ENCODE results near the gene POLA1.
"Not testable (repeated sequence)": the region's sequence is repeated elsewhere in the genome, so short reads cannot be mapped to it uniquely, and the experiment has no call there.

Gene POLA1

DNA sequence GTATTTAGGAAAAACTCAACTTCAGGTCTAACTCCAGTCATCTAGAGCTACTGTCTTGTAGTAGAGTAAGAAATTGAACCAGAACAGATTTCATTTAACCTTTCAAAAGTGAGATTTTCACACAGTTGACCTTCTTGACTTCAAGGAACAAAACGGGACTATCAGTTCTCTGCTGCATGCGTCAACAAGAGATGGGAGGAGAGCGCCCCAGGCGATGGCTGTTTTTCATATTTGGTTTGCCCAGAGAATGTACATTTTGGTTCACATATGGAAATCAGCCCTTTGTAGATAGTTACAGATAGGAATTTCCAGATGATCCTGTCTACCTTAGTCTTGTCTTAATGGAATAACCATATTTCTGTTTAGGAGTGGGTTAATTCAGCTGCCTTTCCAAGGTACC, 158.1 kb downstream of the POLA1 start:
- no peak for DNase-seq
- TF ChIP-seq GATA1 (IDR thresholded peaks at IDR 0.05; ENCODE audit: low read depth, low read length), result no peak
- no peak for TF ChIP-seq POLR2A (IDR thresholded peaks at IDR 0.05; ENCODE audit: low read length)

DNA sequence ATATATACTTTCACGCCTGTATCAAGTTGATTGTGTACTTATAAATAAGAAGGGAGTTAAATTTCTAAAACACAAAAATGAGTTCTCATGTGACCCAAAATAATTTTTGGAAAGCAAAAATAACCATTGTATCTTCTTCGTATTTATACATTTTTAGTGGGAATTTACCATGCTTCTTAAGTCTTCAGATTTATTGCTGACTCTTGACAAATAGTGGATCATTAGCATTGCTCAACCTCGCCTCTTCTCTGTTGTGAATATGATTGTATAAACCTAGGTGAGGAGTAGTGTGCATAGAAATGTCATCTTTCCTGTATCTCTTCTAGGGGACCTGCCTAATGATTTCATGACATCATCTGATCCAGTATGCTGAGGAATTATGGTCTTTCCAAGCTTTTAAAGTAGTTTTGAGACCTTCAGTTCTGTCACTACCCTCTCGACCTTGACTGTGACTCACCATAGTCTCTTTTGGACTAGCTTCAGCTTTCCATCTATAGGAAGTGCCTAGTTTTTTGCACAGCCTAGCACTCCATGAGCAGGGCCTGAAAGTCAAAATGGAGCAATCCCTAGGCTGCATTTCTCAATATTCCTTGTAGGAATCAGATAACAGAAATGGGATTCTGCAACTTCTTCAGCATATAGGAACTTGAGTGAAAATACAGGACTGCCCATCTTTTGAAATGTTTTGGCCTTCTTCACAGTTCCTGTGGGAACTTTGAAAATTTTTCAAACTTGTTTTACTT, 164.5 kb downstream of the POLA1 start:
- TF ChIP-seq POLR2A (IDR thresholded peaks at IDR 0.05; ENCODE audit: low read length), result no peak
- DNase-seq, result no peak

DNA sequence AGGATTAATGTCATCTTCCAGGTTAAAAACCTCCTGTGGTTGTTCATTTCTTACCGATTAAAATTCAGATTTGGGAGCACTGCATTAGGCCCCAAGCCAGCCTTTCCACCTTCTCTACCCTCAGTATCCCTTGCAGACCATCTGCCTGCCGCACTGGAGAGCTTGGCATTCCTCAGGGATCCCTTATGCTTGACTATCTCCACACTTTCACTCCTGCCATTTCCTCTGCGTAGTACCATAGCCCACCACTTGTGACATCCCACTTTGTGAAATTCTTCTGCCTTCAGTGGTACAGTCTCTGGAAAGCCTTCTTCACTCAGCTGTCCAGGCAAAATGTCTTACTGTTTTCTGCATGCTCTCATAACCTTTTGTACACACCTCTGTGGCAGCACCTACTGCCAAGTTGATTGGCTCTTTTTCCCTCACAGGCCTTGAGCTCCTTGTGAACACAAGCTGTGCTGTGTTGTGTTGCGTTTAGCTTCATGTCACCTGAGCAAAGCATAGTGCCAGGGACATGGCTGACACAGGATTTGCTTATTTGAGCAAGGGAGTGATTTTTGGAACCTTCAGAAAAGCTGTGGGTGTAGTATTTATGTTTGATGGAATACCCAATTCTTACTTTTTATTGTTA, 165.6 kb downstream of the POLA1 start:
- DNase-seq, result no peak
- TF ChIP-seq GATA1 (IDR thresholded peaks at IDR 0.05; ENCODE audit: low read depth, low read length) (no peak), POLR2A (IDR thresholded peaks at IDR 0.05; ENCODE audit: low read length) (no peak)

DNA sequence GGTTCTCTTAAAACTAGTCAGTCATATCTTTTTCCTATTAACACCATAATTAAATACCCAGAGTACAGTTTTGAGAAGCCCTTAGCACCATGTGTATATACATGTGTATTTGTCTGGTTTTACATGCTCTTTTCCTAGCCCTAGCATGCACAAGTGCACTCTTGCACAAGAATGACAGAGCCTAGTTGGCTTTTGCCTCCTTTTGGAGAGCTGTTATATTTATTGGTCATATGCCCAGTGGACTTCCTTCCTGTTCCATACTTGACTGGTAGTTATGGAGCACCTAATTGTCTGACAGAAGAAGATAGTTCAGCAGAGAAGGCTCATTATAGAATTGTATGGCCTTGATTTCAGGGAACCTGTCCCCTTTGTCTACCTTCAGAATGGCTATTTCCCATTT, 166.4 kb downstream of the POLA1 start:
- TF ChIP-seq GATA1 (IDR thresholded peaks at IDR 0.05; ENCODE audit: low read depth, low read length), result no peak
- no peak for TF ChIP-seq POLR2A (IDR thresholded peaks at IDR 0.05; ENCODE audit: low read length)
- DNase-seq, result no peak

DNA sequence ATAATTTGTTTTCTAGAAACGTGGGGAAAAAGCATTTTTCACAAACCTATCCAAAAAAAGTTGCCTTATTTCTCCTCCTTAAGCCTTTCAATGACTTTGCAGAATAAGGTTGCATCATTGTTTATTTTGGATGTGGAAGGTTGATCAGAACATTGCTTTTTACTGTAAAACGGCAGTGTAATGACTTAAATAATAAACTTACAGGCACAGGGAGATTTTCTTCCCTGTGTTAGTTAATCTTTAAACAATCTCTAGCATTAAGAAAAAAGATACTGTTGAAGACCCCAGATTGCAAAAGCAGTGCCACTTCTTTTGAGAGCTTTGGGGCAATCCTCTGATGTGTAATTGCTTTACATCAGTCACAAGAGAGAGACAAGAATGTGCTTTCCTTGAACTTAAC, 168.6 kb downstream of the POLA1 start:
- DNase-seq, result peak in 1 of 2 experiments; percentile 27
- TF ChIP-seq POLR2A (IDR thresholded peaks at IDR 0.05; ENCODE audit: low read length) (no peak), GATA1 (IDR thresholded peaks at IDR 0.05; ENCODE audit: low read depth, low read length) (no peak)

DNA sequence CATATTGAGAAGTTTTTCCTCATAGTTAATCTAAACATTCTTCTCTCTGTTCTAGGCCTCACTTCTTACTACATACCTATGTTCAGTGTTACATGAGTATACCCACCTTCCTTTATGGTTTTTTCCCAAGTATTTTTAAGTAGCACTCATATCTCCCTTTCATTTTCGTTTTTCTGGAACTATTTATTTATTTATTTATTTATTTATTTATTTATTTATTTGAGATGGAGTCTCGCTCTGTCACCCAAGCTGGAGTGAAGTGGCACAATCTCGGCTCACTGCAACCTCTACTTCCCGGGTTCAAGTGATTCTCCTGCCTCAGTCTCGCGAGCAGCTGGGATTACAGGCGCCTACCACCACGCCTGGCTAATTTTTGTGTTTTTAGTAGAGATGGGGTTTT, 170.1 kb downstream of the POLA1 start:
- not testable (repeated sequence) for DNase-seq

DNA sequence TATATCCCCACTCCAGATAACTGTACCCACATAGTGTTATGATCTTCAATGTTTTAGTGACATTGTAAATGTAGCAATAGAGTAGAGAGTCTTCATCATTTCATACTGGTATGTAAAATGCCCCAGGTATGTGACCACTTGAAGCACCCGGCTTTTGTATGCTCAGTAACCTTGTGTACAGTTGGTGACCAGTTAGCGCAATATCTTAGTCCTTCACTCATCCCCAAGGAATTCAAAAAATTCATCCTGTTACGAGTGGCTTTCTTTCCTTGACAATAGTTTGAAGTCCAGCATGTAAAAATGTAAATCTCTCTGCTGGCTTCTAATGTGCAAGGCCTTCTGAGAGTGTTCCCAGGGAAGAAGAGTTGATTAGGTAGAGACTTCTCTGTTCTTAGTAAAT, 176.4 kb downstream of the POLA1 start:
- TF ChIP-seq POLR2A (IDR thresholded peaks at IDR 0.05; ENCODE audit: low read length), result no peak

DNA sequence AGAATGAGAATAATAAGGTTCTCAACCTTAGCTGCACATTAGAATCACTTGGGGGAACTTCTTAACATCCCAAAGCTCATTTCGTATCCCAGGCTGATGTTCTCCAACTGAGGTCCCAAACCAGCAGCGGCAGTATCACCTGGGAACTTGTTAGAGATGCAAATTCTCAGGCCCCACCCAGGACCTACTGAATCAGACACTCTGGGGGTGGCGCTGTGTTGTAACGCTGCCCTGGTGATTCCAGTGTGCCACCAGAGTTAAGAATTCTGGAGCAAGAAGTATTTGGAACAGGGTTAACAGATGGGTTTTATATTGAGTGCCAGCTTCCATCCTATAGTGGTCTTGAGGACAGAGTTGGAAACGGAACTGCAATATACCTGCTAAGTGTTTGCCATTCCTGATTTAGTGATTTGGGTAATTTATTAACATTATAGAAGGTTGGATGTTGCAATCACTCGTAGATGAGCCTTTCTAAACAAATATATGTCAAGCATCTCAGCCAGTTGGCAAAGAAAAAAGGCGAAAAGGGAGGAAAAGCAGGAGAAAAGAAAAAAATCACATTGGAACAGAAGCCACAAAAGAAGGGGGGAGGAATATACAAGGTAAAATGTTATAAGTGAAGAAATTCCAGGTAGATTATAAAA, 181.0 kb downstream of the POLA1 start:
- no peak for TF ChIP-seq POLR2A (IDR thresholded peaks at IDR 0.05; ENCODE audit: low read length)
- no peak for TF ChIP-seq GATA1 (IDR thresholded peaks at IDR 0.05; ENCODE audit: low read depth, low read length)
- no peak for DNase-seq

More for the DNA sequence above, 176.4 kb downstream of the POLA1 start:
- DNase-seq, result no peak

DNA sequence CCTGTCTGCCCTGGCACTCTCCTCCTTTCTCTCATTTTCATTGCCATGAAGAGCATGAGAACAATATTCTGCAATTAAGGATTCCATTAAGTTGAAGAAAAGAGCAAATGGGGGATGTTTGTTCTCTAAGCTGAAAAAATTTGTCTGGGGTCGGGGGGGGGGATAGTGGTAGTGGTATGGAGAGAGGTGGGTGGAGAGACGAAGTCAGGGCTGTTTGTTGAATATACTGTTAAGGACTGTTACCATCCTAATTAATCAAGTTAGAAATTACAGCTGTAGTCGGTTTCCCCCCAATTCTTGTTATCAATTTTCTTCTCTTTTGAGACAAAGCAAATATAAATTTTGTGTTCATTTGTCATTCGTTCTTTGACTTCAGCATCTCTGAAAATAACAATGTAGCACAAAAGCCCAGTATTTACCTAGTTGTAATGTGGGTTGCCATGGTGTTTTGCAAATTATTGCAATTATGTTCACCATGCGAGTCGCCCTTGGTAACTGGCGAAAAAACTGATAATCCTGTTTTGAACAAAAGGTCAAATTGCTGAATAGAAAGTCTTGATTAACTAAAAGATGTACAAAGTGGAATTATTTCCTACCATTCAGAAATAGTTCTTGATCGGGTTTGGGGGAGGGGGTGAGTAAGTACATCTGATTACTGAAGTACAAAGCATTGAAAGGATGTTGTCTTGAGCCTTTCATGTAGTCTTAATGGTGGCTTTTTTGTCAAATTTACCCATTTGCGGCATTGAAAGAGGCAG, 183.0 kb downstream of the POLA1 start:
- no peak for TF ChIP-seq POLR2A (IDR thresholded peaks at IDR 0.05; ENCODE audit: low read length)
- no peak for TF ChIP-seq GATA1 (IDR thresholded peaks at IDR 0.05; ENCODE audit: low read depth, low read length)

DNA sequence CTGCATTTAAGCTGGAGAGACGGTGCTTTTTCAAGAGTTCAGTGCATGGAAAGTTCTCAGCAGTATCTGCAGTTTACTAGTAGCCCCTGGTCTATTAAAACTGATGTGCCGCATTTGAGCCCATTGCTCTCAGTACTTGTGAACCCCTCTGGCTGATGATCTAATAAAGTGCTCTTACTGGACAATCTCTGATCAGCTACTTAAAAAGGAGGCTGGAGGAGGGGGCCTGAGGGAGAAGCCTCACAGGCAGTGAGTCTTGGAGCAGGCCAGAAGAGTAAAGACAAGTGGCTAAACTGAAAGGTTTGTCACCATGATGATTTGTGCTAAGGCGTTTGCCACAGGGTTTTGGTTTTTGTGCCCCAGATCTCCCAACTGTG, 183.6 kb downstream of the POLA1 start:
- no peak for TF ChIP-seq GATA1 (IDR thresholded peaks at IDR 0.05; ENCODE audit: low read depth, low read length)
- DNase-seq, result no peak

More for the DNA sequence above, 183.0 kb downstream of the POLA1 start:
- DNase-seq, result no peak

DNA sequence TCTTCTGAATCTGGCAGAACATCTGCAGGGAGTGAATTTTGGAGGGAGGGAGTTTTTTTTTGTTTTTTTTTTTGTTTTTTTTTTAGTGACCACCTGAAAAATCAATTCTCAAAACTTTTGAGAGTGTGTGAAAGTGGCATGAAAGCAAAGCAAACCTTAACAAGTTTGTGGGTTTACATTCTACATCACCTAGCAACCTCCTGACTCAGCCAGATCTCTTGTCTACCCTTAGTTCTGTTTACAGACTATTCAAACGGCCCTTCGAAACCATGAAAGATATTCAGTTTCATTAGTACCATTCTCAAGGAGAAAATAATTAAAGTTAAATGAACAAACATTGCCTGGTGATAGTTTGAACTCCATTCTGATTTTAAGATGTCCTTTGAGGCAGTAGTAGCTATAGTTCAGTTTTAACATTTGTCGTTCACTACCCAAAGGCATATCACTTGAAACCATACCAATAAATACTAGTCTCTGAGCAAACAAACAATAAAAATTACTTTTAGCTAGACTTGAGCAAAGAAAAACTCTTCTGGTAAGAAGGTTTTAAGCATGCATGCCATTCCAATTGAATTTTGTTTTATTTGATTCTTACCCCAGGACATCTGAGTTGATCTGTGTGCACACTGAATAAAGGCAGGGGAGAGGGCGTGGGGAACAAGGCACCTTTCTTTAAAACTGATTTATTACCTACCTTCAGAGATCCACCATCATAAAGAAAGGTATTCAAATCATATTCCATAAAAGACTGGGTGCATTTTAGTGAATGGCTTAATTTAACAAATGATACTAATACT, 184.3 kb downstream of the POLA1 start:
- TF ChIP-seq GATA1 (IDR thresholded peaks at IDR 0.05; ENCODE audit: low read depth, low read length) (no peak), POLR2A (IDR thresholded peaks at IDR 0.05; ENCODE audit: low read length) (no peak)
- no peak for DNase-seq

DNA sequence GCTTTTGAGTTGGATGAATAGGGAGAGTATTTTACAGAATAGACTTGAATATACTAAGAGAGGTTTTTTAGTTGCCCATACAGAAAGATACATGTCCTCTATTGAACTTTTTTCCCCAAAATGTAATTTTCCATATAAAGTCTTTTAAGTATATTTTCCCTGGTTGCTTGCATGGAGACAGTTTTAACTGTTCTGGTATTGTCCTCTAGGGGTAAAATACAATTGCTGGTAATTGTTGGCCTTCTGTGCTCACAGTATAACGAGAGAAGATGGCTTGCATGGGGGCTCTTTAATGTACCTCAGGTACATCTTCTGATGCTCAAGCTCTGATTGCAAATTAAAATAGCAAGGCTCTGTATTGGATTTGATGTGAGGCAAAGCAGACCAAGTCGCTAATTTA, 186.0 kb downstream of the POLA1 start:
- no peak for TF ChIP-seq POLR2A (IDR thresholded peaks at IDR 0.05; ENCODE audit: low read length)
- no peak for TF ChIP-seq GATA1 (IDR thresholded peaks at IDR 0.05; ENCODE audit: low read depth, low read length)
- no peak for DNase-seq

DNA sequence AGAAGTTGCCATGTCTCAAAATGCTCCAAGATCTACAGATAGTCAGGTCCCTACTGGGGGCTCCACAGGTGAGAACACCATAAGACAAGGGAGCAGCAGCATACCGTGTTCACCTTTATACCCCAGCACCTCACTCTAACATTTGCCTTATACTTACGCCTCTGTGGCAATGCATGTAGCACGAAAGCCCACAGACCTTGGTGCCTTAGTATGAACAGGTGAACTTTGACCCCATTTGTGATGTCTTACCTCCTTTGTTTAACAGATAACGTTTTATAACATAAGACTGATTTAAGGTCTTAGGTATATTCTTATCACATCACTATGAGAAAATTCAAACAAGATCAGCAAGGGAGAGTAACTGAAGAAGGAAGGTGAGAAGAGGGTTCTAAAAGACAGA, 193.2 kb downstream of the POLA1 start:
- no peak for DNase-seq
- no peak for TF ChIP-seq GATA1 (IDR thresholded peaks at IDR 0.05; ENCODE audit: low read depth, low read length)
- TF ChIP-seq POLR2A (IDR thresholded peaks at IDR 0.05; ENCODE audit: low read length), result no peak

DNA sequence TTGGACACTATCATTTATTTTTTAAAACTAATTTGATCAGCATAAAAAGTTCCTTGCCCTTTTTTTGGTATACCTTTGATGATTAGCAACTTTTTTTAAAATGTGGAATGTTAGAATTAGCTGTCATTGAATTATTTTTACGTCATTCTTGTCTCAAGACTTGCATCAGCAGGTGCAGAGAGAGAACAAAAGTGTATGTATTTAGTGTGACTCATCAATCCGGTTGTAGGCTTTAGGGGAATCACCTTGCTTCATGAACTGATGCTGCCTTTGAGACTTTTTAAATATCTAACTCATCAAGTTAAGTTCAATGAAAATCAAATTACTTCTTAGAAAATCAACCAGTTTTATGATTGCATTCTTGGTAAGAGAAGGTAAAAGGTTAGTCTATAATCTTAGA, 197.0 kb downstream of the POLA1 start:
- no peak for TF ChIP-seq POLR2A (IDR thresholded peaks at IDR 0.05; ENCODE audit: low read length)
- TF ChIP-seq GATA1 (IDR thresholded peaks at IDR 0.05; ENCODE audit: low read depth, low read length), result no peak
- no peak for DNase-seq

All from erythroblast (primary cell).